HG03457 (cell line): ENCODE results near the gene FIS1.
A peak's percentile ranks its signal among the peaks of the same experiment; 100 is the strongest.
"Not testable (repeated sequence)": the region's sequence is repeated elsewhere in the genome, so short reads cannot be mapped to it uniquely, and the experiment has no call there.

Source experiments
- ATAC-seq: cut with Tn5 transposase; IDR thresholded peaks from one replicate; pipeline ENCODE4 v1.9.1; 2021; ENCODE audit warnings: moderate number of reproducible peaks; ENCODE audit not compliant: unreplicated experiment

Gene FIS1

DNA sequence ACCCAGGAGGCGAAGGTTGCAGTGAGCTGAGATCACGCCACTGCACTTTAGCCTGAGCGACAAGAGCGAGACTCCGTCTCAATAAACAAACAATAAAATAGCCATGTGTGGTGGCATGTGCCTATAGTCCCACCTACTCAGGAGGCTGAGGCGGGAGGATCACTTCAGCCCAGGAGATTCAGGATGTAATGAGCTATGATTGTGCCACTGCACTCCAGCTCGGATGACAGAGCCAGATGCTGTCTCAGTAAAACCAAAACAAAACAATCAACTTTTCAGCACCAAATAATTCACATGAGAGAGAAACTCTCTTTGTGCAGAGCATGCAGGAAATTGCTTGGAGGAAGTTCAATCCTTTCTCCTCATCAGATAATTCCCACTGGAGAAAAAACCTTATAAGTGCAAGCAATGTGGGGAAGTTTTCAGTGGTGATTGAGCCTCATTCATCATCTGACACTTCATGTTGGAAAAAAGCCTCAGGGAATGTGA, 13.4 kb upstream of the FIS1 start:
- ATAC-seq: no peak

DNA sequence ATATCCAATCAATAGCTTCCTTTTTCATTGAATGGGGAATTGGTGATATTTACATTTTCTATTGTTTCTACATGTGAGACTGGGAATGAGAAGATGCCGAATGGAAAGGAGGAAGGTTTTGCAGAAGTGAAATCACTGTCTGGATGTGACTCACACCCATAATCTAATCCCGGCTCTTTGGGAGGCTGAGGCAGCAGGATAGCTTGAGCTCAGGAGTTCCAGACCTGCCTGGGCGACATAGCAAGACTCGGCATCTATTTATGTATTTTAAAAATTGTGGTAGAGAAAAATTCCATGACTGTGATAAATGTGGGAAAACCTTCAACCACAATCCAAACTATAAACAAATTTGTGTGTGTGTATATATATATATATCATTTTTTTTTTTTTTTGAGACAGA, 10.9 kb upstream of the FIS1 start:
- no peak for ATAC-seq

- not testable (repeated sequence) for ATAC-seq
Measured at GRCh38 chr7:101253199-101253598, 8.3 kb upstream of the FIS1 start.

DNA sequence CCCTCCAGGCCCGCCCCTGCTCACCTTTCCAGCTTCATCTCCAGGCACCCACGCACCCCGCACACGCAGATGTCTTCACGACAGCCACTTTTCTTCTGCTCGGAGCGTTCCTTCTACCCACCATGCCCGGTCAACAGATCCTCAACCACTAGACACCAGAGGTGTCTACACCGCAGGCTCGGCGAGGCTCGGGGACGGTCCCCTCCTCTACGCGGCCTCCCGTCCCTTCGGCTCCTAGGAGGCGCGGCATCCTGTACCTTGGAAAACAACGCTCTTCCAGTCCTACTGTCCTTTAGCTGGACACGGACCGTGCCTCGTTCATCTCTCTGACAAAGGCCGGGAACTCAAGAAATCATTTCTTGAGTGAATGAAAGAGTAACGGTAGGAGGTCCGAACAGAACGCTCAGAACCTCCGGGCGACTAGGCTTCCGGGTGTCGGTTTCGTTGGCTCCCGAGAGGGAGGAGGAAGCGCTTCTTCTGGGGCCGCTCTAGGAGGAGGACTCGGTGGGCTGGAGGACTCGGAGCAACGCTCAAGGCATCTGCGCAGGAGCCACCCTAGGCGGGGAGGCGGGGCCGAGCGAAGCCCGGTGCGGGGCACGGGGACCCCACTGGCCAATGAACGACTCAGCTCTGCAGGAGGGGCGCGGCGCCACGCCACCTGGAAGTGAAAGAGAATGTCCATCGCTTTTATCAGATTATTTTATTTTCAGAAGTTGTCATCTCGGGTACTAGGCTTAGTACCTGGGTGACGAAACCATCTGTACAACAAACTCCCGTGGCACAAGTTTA, 7.2 kb upstream of the FIS1 start:
- peak; percentile 95 for ATAC-seq

GRCh38 chr7:101250324-101250723, 5.4 kb upstream of the FIS1 start:
- no peak for ATAC-seq

- no peak for ATAC-seq
Measured at GRCh38 chr7:101248276-101248675, 3.4 kb upstream of the FIS1 start.

DNA sequence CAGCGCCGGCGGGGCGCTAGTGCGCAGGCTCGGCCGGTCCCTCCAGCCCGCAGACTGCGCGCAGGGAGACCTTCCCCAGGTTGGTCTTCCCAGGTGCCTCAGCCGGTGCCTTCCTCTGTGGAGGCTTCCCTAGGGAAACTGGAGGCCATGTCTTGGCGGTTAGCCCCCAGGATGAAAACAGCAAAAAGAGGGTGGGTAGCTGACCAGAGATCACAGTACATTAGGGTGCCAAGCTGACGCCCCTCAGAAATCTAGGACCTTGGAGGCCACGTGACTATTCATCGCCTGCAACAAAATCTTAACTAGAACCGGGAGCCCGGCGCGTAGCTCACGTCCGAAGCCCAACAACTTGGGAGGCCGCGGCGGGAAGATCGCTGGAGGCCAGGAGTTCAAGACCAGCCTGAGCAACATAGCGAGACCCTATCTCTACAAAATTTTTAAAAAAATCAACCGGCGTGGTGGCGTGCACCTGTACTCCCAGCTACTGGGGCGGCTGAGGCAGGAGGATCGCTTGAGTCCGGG, 327 bp upstream of the FIS1 start:
- no peak for ATAC-seq

DNA sequence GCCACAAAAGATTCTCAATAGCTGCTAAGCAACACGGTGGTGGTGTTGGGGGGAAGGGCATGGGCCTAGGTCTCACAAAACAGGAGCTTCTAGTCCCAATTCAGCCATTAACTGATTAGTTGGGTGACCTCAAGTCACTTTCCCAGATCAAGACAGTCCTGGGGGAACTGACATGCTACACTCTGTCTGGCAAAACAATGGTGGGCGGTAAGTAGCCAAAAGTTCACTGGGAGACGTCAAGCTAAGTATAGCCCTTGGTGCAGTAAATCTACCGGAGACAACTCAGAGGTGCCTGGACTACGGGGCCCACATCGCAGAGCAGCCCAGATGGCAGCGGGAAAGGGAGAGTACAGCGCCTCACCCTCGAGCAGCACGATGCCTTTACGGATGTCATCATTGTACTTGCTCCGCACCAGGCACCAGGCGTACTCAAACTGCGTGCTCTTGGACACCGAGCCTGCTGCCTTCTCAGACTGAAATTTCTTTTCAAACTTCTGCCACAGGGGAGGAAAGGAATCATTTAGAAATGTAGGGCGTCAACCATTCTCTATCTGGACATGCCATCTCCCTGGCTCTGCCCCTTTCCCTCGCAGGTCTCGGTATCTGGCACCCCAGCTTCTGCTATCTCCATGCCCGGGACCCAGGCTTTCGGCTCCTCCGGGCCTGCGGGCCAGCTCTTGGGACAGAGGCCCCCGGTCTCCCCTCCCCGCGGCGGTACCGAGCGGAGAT, 1.1 kb downstream of the FIS1 start:
- ATAC-seq: no peak

- no peak for ATAC-seq
Measured at GRCh38 chr7:101241443-101242349, 3.2 kb downstream of the FIS1 start.

DNA sequence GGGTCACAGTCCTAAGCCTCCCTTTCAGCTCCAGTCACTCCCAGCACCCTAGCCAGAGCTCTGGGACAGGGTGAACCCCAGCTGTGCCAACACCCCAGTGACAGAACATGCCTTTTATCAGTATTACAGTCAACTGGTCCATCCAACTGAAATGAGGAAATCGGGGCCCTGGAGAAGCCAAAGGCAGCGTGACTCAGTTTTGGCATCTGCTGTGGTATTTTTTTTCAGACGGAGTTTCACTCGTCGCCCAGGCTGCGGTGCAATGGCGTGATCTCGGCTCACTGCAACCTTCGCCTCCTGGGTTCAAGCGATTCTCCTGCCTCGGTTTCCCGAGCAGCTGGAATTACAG, 3.9 kb downstream of the FIS1 start:
- no peak for ATAC-seq

- no peak for ATAC-seq
Measured at GRCh38 chr7:101240226-101241014, 4.5 kb downstream of the FIS1 start.

DNA sequence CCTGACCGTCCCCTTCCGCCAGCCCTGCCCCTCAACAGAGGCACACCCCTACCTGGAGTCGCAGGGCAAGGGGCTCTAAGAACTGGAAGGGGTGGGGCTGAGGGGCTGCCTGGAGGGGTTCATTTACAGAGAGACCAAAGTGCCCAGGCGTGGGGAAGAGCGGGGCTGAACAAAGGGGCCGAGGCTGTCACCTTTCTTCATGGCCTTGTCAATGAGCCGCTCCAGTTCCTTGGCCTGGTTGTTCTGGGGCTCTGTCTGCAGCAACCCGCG, 5.0 kb downstream of the FIS1 start:
- no peak for ATAC-seq

DNA sequence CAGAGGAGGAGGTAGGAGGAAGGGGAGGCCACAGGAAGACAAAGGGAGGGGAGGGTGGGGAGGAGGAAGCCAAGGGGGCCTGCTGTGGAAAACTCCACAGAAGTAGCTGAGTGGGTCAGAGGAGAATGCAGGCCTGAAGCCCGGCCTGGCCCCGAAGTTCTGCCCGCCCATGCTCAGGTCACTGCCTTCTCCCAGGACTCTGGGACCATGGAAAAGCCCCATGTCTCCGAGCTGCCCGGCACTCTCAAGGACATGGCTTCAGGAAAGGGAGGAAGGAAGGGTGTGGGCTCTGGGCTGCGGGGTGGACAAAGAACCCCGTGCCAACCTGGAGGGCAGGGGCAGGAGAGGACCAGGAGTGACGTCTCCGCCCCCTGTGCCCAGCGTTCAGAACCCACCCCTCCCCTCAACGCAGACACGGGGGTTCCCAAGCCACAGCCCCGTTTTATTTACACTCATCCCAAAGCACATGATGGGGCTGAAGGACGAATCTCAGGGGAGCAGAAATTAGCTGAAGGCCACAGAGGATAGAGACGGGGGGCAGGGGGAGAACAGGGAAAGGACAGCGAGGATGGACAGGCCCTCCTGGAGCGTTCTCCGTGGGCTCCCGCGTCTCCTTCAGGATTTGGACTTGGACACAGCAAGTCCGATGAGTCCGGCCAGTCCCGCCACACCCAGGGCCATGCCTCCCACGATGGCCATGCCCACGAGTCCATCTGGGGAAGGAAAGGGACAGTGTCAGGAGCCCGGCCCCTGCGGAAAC, 5.5 kb downstream of the FIS1 start:
- no peak for ATAC-seq

- no peak for ATAC-seq
Measured at GRCh38 chr7:101238226-101239182, 6.4 kb downstream of the FIS1 start.

GRCh38 chr7:101237206-101238067, 7.4 kb downstream of the FIS1 start, which contains the start of gene CLDN15:
CLDN15 (minus strand) TSS chr7:101237802; CDS start chr7:101237581, 221 bp downstream.
- no peak for ATAC-seq

- ATAC-seq: no peak
Measured at GRCh38 chr7:101236292-101236835, 8.5 kb downstream of the FIS1 start.

GRCh38 chr7:101235522-101235921, 9.4 kb downstream of the FIS1 start:
- no peak for ATAC-seq
